Astrocyte of the cerebellum (primary cell): ENCODE data around the gene DSP.
A peak's percentile ranks its signal among the peaks of the same experiment; 100 is the strongest.

ENCODE experiments used
- DNase-seq: peaks from one replicate; pipeline ENCODE4 v3.0.0-alpha.2; 2011; ENCODE audit warnings: low read depth
- H3K4me3 ChIP-seq: 2 replicates; pipeline ENCODE4 v1.5.1; 2011; ENCODE audit warnings: mild to moderate bottlenecking, low read depth, low read length, moderate library complexity
- in situ Hi-C: cut with HindIII; loops from 2 replicates; pipeline ENCODE4 v1.10.0; 2017; ENCODE audit warnings: low sequenced_read_pairs
- TF ChIP-seq, protein P1 (sequence below): IDR thresholded peaks from 2 replicates; pipeline ENCODE4 v1.5.1; 2012; ENCODE audit warnings: low read length, low read depth, moderate library complexity, mild to moderate bottlenecking; ENCODE audit errors: missing control alignments

Gene DSP

DNA sequence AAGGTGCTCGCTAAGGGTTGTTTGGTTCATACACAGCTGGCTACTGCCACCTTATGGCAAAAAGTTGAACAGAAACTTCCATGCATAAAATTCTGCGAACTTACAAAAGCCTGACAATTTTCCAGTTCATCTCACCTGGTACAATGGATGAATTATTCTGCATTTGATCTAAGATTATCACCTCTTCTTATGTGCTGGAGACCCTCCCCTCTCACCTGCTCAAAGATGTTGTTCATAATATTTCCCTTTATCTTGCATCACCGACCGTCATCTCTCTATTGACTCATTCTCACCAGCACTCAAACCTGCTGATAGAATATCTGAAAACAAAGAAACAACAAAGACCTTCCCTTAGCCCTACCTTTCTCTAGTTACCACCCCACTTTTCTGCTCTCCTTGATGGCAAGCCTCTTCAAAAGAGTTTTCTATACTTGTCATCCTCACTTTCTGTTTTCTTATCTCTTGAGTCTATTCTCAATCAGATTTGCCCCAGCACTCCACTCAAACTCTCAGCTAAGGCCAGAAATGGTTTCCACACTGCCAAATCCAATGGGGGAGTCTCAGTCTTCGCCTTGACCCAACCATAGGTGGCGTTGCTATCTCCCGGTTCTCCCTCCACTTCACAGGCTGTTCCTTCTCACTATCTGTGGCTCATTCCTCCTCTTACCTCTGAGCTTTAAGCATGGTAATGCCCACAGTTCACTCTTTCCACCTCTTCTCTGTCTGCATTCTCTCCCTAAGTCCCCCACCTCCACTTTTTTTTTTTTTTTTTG, 74.3 kb downstream of the DSP start:
- no peak overlapping the region for H3K4me3 ChIP-seq

DNA sequence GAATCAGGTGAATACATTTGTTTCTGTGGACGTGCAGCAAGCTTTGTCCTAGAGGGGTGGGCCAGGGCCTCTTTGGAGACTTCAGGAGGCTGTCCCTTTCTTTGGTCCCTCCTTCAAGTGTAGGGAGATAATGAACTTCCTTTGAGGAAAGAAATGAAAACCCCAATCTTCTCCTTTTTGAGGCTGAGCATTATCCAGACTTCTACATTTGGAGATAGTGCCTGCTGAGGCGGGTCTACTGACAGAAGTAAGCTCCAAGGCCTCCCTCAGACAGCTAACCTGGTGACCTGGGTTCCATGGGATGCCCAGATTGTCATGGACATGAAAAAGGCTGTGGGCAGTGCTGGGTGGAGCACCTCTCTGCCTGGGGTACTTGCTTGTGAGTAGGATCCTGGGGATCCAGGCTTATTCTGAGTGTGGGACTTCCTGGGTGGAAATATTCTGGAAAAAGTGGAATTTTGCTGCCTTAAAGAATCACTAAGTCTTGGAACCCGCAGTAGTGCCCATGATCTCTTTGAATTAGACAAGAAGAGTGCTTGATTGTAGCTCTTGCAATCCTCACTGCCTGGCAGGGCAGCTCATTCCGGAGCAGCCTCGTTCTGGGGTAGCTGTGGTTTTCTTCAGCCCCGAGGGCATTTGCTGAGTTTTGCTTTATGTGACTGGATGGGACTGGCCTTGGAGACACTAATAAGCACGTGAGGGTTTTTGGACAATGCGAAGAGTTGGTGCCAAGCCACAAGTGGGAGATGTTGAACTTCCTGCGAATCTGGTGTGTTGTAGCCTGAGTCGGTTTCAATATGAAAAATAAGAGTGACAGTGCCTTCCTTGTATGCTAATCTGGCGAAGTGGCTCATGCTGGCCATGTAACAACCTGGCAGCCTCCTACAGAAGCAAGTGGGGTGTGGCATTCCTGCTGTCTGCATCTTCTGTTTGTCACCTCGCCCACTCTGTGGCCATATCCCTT, 76.6 kb downstream of the DSP start:
- no peak overlapping the region for H3K4me3 ChIP-seq
- TF ChIP-seq, protein P1, sequence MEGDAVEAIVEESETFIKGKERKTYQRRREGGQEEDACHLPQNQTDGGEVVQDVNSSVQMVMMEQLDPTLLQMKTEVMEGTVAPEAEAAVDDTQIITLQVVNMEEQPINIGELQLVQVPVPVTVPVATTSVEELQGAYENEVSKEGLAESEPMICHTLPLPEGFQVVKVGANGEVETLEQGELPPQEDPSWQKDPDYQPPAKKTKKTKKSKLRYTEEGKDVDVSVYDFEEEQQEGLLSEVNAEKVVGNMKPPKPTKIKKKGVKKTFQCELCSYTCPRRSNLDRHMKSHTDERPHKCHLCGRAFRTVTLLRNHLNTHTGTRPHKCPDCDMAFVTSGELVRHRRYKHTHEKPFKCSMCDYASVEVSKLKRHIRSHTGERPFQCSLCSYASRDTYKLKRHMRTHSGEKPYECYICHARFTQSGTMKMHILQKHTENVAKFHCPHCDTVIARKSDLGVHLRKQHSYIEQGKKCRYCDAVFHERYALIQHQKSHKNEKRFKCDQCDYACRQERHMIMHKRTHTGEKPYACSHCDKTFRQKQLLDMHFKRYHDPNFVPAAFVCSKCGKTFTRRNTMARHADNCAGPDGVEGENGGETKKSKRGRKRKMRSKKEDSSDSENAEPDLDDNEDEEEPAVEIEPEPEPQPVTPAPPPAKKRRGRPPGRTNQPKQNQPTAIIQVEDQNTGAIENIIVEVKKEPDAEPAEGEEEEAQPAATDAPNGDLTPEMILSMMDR, result no peak
- DNase-seq, result no peak
- in situ Hi-C loops, result no loop called here

More for the DNA sequence above, 74.3 kb downstream of the DSP start:
- peak; percentile 41 for DNase-seq
- in situ Hi-C loops, result no loop called here
- TF ChIP-seq, protein P1, result peak; percentile 74

DNA sequence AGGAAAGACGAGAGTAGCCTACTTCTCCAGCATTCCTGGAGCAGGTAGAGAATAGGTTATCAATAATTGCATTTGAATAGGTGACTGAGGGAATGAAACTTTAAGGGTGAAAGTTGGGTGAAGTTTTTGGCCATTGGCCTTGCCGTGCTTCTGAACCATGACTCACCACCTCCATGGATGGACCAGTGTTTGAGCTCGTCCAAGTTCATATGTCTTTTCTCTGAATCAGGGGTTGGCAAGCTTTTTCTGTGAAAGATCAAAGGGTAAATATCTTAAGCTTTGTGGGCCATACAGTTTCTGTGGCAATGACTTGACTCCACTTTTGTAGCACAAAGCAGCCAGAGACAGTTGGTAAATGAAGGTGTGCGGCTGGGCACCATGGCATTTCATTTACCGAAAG, 80.3 kb downstream of the DSP start:
- in situ Hi-C loops, result no loop called here
- no peak overlapping the region for H3K4me3 ChIP-seq
- DNase-seq, result no peak
- TF ChIP-seq, protein P1, result no peak

DNA sequence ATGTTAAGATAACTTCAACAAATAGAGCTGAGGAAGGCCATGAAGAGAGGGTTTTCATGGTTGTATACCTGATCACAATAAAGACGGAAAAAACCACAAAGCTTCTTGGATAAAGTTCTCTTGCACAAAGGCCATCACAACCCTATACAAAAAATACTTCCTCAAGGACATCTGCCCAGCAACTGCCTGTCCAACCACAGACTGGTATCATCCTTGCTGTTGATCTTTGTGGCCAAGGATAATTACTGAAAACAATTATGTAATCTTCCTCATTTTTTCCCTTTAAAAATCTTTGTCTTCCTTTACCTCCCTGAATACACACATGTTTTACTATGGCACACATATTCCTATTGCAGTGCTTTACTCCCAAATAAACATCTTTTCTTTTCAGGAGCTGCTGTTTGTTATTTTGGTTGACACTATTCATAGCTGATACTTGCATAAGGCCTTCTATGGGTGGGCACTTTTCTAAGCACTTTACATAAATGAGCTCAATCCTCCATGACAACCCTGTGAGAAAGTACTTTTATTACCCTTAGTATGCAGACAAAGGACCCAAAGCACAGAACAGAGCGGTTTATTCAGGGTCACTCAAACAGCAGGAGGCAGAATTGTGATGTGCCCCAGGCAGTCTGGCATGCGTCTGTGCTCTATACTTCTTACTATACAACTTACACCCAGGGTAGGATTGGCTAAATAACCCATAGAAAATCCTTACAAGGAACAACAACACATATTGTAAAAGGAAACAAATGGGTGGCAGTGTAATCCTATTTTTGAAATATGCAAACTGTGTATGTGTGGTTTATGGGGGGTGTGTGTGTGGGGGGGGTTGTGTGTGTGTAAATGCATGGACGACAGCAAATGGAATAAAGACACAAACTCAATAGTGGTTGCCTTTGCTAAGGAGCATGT, 83.6 kb downstream of the DSP start:
- in situ Hi-C loops, result no loop called here
- TF ChIP-seq, protein P1, result no peak
- no peak for DNase-seq
- H3K4me3 ChIP-seq, result no peak overlapping the region

DNA sequence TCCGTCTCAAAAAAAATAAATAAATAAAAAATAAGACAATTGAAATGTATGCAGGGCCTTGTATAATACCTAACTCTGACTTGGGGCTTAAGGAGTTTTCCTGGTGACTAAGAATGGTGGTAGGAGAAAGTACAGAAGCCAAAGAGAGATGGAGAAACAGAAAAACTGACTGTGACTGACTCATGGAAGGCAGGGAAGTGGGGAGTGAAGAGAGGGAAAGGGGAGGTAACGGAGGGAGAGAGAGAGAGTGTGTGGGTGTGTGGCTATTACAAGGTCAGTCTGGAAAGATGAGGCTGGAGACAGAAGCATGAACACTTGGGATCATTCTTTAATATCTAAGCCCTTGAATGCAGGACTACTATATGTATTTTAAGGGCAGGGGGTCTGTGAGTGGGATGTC, 87.0 kb downstream of the DSP start:
- TF ChIP-seq, protein P1, result no peak
- H3K4me3 ChIP-seq, result no peak overlapping the region
- in situ Hi-C loops, result no loop called here
- DNase-seq, result no peak

DNA sequence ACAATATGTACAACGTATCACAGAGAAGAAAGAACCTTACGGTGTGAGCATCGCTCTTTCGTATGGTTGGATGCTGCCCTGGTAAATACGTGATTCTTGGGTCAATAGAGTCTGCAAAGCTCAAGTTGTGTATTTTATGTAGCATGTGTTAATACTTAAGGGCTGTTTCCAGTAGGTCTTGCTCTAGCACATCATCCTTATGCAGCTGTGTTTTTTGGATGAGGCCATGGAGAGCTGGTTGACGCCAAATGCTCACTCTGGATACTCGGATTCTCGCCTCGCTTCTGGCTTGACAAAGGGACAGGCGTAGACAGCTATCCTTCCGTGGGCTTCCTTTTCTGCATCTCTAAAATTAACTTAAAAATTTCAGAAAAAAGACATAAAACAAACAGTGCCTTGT, 87.4 kb downstream of the DSP start:
- in situ Hi-C loops, result no loop called here
- DNase-seq, result no peak
- no peak overlapping the region for H3K4me3 ChIP-seq
- TF ChIP-seq, protein P1, result no peak
